CD4-positive, CD25-positive, alpha-beta regulatory T cell (primary cell): ENCODE results near the gene P2RX2. TPM values are rescaled to one million over a fixed set of nuclear protein-coding genes. Genes with fewer than 3 reads are reported as not detected.
A peak's percentile ranks its signal among the peaks of the same experiment; 100 is the strongest.

Experiments used
- ATAC-seq, 2 donors: fragments of 150-1000 bp; cut with Tn5 transposase; one replicate each; pipeline ENCODE4 v1.10.0; 2021; ENCODE audit warnings: low read depth in 2 of 2, moderate number of reproducible peaks in 2 of 2, moderate library complexity in 1 of 2
- DNase-seq, 3 donors: peaks; one replicate each; pipeline versions ENCODE4 v3.0.0 to v3.0.0-alpha.2; 2012 to 2022; ENCODE audit warnings: mixed read lengths in 1 of 3
- H3K27ac ChIP-seq: one replicate; pipeline ENCODE4 v1.7.0; 2013; ENCODE audit warnings: mild to moderate bottlenecking, low read length; ENCODE audit not compliant: insufficient read depth, poor library complexity, severe bottlenecking
- H3K27me3 ChIP-seq: one replicate; pipeline ENCODE4 v1.7.0; 2013; ENCODE audit warnings: low read length; ENCODE audit not compliant: control insufficient read depth, insufficient read depth
- H3K36me3 ChIP-seq: one replicate; pipeline ENCODE4 v1.7.0; 2013; ENCODE audit warnings: mild to moderate bottlenecking, low read length, moderate library complexity; ENCODE audit not compliant: control insufficient read depth, insufficient read depth
- H3K4me1 ChIP-seq: 2 replicates; pipeline ENCODE4 v1.7.0; 2013; ENCODE audit warnings: mild to moderate bottlenecking, low read length; ENCODE audit not compliant: insufficient read depth, control insufficient read depth, poor library complexity, severe bottlenecking
- H3K4me3 ChIP-seq: one replicate; pipeline ENCODE4 v1.7.0; 2013; ENCODE audit warnings: low read depth, mild to moderate bottlenecking, low read length, moderate library complexity
- H3K9me3 ChIP-seq, 2 experiments: 1 replicate in 1 of 2; 2 replicates in 1 of 2; pipeline ENCODE4 v1.7.0; 2013; ENCODE audit warnings: low read length in 2 of 2, mild to moderate bottlenecking in 1 of 2, moderate library complexity in 1 of 2; ENCODE audit not compliant: control insufficient read depth in 2 of 2
- H3K27ac Mint-ChIP-seq, 3 donors: one replicate each; pipeline ENCODE4 v1.8.0; 2020 to 2022; ENCODE audit warnings: mild to moderate bottlenecking in 3 of 3, mixed read lengths in 3 of 3, moderate library complexity in 2 of 3
- H3K27me3 Mint-ChIP-seq: one replicate; pipeline ENCODE4 v1.8.0; 2022; ENCODE audit warnings: mild to moderate bottlenecking, mixed read lengths
- H3K36me3 Mint-ChIP-seq: one replicate; pipeline ENCODE4 v1.8.0; 2020; ENCODE audit warnings: mixed read lengths
- H3K4me1 Mint-ChIP-seq, 4 donors: one replicate each; pipeline ENCODE4 v1.8.0; 2020 to 2022; ENCODE audit warnings: mixed read lengths in 4 of 4, mild to moderate bottlenecking in 1 of 4
- H3K4me3 Mint-ChIP-seq, 4 donors: one replicate each; pipeline ENCODE4 v1.8.0; 2020 to 2022; ENCODE audit warnings: mild to moderate bottlenecking in 4 of 4, mixed read lengths in 4 of 4, moderate library complexity in 3 of 4
- H3K9me3 Mint-ChIP-seq, 7 donors: one replicate each; pipeline ENCODE4 v1.8.0; 2020 to 2022; ENCODE audit warnings: mixed read lengths in 7 of 7, mild to moderate bottlenecking in 3 of 7, moderate library complexity in 2 of 7
- polyA plus RNA-seq, 4 donors: library from polyadenylated mRNA; unstranded; fragments of 300-500 nt; fragmentation: Illumina TruSeq; gene quantifications; one replicate each; pipeline ENCODE4 v1.2.3, GENCODE V29; 2021
- total RNA-seq: library from RNA; stranded (reverse); gene quantifications from one replicate; pipeline ENCODE4 v1.2.3, GENCODE V29; 2022

Gene P2RX2
- total and polyA plus RNA-seq, 5 donors from 2014 or later, result not detected

GRCh38 chr12:132661972-132662371 lies 43.4 kb downstream of the P2RX2 start:
- Mint-ChIP-seq H3K27me3 (no peaks in the 10 kb centered on the region), H3K4me1 (peaks cover 0 to 11% (median 8%) of the 10 kb centered on the region in 4 donors), H3K27ac (peak overlapping the region in 1 of 3 donors; percentile 49), H3K36me3 (peaks cover 53% of the 10 kb centered on the region), H3K4me3 (no peak overlapping the region), H3K9me3 (no peaks in the 10 kb centered on the region)
- no peaks in the 10 kb centered on the region for H3K9me3 ChIP-seq
- no peak for DNase-seq
- H3K27ac ChIP-seq, result no peak overlapping the region
- ATAC-seq, result no peak
- H3K27me3 ChIP-seq, result no peaks in the 10 kb centered on the region
- no peak overlapping the region for H3K4me3 ChIP-seq
- peaks cover 90% of the 10 kb centered on the region for H3K36me3 ChIP-seq
- no peaks in the 10 kb centered on the region for H3K4me1 ChIP-seq

- Mint-ChIP-seq H3K4me1 (peaks cover 0 to 11% (median 8%) of the 10 kb centered on the region in 4 donors), H3K27ac (peak overlapping the region in 2 of 3 donors; percentile 20 to 32), H3K27me3 (no peaks in the 10 kb centered on the region), H3K9me3 (no peaks in the 10 kb centered on the region), H3K4me3 (no peak overlapping the region), H3K36me3 (peaks cover 50% of the 10 kb centered on the region)
- Histone ChIP-seq H3K27ac (no peak overlapping the region), H3K4me3 (no peak overlapping the region), H3K4me1 (no peaks in the 10 kb centered on the region), H3K27me3 (no peaks in the 10 kb centered on the region), H3K9me3 (no peaks in the 10 kb centered on the region), H3K36me3 (peaks cover 89% of the 10 kb centered on the region)
- DNase-seq (no peak), ATAC-seq (no peak)
Measured at GRCh38 chr12:132662901-132663755, 44.6 kb downstream of the P2RX2 start.

- peak overlapping the region in 1 of 3 donors; percentile 32 for H3K27ac Mint-ChIP-seq
- no peaks in the 10 kb centered on the region for H3K9me3 Mint-ChIP-seq
- no peak for DNase-seq
- H3K36me3 ChIP-seq, result peaks cover 88% of the 10 kb centered on the region
- H3K27me3 ChIP-seq, result no peaks in the 10 kb centered on the region
- H3K36me3 Mint-ChIP-seq, result peaks cover 50% of the 10 kb centered on the region
- H3K4me3 ChIP-seq, result no peak overlapping the region
- no peaks in the 10 kb centered on the region for H3K27me3 Mint-ChIP-seq
- H3K4me1 Mint-ChIP-seq, result peaks cover 0 to 11% (median 8%) of the 10 kb centered on the region in 4 donors
- no peaks in the 10 kb centered on the region for H3K4me1 ChIP-seq
- H3K27ac ChIP-seq, result no peak overlapping the region
- no peak for ATAC-seq
- no peak overlapping the region for H3K4me3 Mint-ChIP-seq
- no peaks in the 10 kb centered on the region for H3K9me3 ChIP-seq
Measured at GRCh38 chr12:132664206-132665148, 45.9 kb downstream of the P2RX2 start.

- ATAC-seq, result no peak
Measured at GRCh38 chr12:132665149-132665491, 46.5 kb downstream of the P2RX2 start.

GRCh38 chr12:132665794-132666193 lies 47.2 kb downstream of the P2RX2 start:
- DNase-seq (no peak), ATAC-seq (no peak)
- H3K36me3 Mint-ChIP-seq, result peaks cover 53% of the 10 kb centered on the region
- H3K27ac Mint-ChIP-seq, result no peak overlapping the region
- no peaks in the 10 kb centered on the region for H3K27me3 Mint-ChIP-seq
- no peak overlapping the region for H3K4me3 Mint-ChIP-seq
- Histone ChIP-seq H3K4me1 (no peaks in the 10 kb centered on the region), H3K4me3 (no peak overlapping the region), H3K36me3 (peaks cover 78% of the 10 kb centered on the region), H3K9me3 (no peaks in the 10 kb centered on the region), H3K27me3 (no peaks in the 10 kb centered on the region), H3K27ac (no peak overlapping the region)
- no peaks in the 10 kb centered on the region for H3K9me3 Mint-ChIP-seq
- peaks cover 0 to 11% (median 7%) of the 10 kb centered on the region in 4 donors for H3K4me1 Mint-ChIP-seq

More at GRCh38 chr12:132665149-132665491, 46.5 kb downstream of the P2RX2 start:
- H3K4me3 Mint-ChIP-seq, result no peak overlapping the region
- Histone ChIP-seq H3K4me1 (no peaks in the 10 kb centered on the region), H3K9me3 (no peaks in the 10 kb centered on the region), H3K27ac (no peak overlapping the region), H3K4me3 (no peak overlapping the region), H3K27me3 (no peaks in the 10 kb centered on the region), H3K36me3 (peaks cover 84% of the 10 kb centered on the region)
- no peak overlapping the region for H3K27ac Mint-ChIP-seq
- no peaks in the 10 kb centered on the region for H3K27me3 Mint-ChIP-seq
- H3K4me1 Mint-ChIP-seq, result peaks cover 0 to 11% (median 7%) of the 10 kb centered on the region in 4 donors
- no peak for DNase-seq
- no peaks in the 10 kb centered on the region for H3K9me3 Mint-ChIP-seq
- H3K36me3 Mint-ChIP-seq, result peaks cover 55% of the 10 kb centered on the region

- H3K4me1 ChIP-seq, result no peaks in the 10 kb centered on the region
- Mint-ChIP-seq H3K4me1 (peaks cover 0 to 5% (median under 1%) of the 10 kb centered on the region in 4 donors), H3K27me3 (no peaks in the 10 kb centered on the region), H3K36me3 (peaks cover 44% of the 10 kb centered on the region), H3K9me3 (no peaks in the 10 kb centered on the region), H3K4me3 (no peak overlapping the region), H3K27ac (no peak overlapping the region)
- ATAC-seq, result no peak
- no peak overlapping the region for H3K27ac ChIP-seq
- peaks cover 66% of the 10 kb centered on the region for H3K36me3 ChIP-seq
- no peaks in the 10 kb centered on the region for H3K27me3 ChIP-seq
- no peak for DNase-seq
- H3K9me3 ChIP-seq, result no peaks in the 10 kb centered on the region
- H3K4me3 ChIP-seq, result no peak overlapping the region
Measured at GRCh38 chr12:132668191-132669088, 49.9 kb downstream of the P2RX2 start.
